GM18520 (cell line): ENCODE measurements around the gene MMP21.

Experiments used
- ATAC-seq: cut with Tn5 transposase; IDR thresholded peaks from one replicate; pipeline ENCODE4 v1.9.1; 2021; ENCODE audit not compliant: unreplicated experiment

Gene MMP21

DNA sequence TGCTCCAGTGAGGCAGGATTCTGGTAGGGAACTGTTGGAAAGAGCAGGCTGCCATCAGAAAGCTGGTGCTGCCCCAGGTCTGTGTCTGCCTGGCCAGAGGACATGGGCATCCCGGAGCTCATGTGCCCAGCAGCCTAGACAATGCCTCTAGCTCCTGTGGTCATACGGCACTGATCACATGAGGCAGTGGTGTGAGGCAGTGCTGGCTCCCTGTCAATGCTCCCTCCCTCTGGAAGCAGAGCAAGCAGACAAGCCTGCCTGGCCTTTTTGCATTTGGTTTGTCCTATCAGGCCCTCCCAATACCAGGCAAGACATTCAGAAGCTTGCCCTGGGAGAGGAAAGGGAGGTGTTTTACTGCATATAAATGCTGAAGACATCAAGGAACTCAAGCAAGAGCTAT is 19.5 kb upstream of the MMP21 start:
- ATAC-seq: no peak

DNA sequence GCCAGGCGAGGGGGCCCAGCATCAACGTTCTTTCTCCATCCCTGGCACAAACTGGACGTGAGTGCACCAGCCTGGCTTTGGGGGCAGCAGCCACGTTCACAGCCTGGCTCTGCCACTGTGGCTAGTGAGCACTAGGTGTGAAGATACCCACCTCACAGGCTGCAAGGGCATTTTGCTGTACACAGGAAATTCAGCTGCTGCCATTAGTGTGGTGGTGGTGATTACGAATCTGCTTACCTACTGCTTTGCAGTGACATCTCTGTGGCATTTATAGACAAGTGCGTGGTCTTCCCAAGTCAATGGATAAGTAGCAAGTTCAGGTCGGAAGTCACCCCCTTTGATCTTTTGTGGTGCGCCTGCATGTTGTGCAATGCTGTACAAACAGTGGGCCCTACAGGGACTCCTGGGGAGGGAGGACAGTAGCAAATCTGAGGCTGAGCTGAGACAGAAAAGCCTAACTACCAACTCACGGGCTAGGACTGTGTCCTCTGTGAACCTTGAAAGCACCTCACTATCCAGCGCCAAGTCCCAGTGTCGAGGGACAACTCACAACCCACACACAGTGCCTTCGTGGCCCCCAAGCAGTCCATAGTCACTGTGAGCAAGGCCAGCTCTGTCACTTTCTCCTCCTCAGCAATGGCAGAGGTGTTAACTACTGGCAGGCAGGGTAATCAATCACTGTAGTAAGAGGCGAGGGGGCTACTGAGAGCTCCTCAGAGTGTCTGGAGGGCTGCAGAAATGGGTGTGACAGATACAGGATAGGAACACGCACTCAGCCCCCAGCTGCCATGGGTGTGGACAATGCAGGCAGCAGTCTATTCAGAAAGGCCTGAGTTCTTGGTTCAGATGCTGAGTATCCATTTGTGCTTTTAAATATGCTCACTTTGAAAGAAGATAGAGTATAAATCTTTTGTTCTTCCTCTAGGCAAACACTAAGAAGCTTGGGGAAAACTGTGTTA is 17.0 kb upstream of the MMP21 start:
- ATAC-seq: no peak

DNA sequence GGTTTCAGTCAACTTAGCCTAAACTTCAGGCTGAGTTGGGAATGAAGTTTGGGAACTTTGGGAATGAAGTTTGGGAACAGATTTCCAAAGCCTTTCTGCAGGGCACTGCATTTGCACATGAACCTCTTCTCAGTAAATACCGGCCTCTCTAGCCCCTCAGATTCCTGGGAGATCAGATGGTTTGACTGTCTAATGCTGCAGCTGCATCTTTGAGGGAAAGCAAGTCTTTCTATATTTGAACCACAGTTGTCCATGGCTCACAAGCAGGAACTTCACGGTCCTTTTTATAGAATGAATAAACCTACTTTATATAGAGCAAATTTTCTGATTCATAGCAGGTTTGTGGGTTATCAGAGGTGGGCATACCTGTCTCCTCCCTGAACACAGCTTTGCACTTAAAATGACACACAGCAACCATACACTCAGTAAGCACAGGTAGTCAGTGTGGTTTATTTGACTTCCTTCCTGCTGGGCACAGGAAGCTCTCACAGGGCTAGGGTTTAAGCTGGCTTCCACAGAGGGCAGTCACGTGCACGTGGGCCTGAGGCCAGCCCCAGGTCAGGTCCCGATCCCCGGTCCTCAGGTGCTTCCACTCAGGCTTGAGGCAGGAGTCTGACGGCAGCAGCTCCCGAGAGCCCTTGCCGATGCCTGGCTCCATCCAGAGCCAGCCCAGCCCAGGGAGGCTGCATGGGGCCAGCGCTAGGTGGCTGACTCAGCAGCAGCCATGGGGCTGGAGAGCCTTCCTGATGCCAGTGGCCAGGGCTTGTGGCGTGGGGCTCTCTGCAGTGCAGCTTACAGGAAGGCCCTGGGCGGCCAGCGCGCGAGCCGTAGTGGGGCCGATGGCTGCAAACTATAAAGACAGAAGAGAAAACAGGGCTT is 12.8 kb upstream of the MMP21 start:
- ATAC-seq: no peak

DNA sequence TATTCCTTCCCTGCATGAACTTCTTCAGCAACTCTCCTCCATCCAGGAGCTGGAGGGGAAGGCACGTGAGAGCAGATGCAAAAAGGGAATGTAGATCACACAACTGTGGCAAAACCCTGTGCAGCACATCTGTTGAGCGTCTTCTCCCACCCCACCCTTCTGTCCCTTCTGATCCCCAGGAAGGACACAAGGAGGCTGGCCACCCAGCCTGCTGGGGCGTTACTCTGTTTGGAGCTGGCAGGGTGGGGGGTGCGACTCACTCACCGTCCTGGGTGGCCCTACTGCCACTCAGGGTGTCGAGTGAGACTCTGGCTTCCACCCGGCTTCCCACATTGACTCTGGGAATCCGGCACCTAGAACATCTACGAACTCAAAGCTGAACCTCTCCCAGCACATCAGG is 10.2 kb upstream of the MMP21 start:
- no peak for ATAC-seq

DNA sequence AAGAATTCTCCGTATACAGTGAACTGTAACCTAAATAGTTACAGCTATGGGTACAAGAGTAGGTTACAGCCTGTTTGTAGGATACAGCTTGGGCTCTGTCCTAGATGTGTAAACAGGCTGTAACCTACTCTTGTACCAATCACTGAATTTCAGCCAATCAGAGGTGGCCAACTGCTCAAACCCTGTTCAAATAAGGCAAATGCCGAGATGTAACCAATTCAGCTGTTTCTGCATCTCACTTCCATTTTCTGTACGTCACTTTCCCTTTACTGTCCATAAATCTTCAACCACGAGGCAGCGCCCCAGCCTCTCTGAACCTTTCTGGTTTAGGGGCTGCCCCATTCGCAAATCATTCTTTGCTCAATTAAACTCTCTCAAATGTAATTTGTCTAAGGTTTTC is 8.3 kb upstream of the MMP21 start:
- peak; percentile 47 for ATAC-seq

DNA sequence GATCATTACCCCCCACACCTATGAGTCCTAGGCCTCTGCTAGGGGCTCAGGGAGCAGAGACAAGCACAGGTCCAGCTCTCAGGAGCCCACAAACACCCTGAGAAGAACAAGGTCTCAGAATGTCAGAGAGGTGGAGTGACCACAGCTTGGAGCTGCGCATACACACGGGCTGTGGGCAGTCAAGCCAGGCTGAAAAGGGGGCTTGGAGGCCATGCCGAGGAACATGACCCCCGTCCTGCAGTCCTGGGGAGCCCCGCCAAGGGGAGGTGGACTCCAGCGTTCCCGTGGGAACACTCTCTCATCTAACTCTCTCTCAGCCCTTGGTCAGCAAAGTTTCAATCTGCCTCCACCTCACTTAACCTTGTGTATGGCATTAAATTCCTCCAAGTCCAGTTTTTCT is 7.8 kb upstream of the MMP21 start:
- ATAC-seq: no peak

DNA sequence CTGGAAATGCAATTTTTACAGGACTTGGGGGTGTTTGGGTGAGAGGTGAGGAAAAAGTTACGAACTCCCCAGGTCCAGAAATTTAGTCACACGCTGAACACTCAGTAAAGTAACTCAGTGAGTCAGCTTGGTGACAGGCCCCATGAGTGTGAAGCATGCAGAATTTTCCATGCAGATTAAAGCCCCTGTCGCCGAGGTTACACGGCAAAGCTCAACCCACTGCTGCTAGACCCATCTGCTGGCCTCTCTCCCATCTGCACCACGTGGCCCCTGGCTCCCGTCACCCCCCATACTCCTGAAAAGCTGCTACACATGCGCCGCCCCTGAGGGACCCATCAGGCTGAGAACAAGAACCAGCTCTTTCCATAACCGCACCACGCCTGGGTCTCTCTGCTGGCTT is 7.0 kb upstream of the MMP21 start:
- ATAC-seq: no peak

DNA sequence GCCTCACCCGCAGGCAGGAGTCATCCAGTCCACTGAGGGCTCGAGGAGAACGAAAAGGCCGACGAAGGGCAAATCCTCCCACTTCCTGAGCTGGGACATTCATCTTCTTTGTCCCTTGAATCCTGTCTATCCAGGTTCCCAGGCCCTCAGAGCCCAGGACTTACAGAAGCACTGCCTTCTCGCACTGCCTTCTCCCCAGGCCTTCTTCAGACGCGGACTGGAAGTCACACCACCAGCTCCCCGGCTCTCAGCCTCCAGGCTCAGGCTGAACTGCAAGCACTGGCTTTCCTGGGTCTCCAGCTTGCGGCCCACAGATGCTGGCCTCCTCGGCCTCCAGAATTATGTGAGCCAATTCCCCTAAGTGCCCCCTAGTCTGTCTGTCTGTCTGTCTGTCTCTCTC is 6.4 kb upstream of the MMP21 start:
- no peak for ATAC-seq

DNA sequence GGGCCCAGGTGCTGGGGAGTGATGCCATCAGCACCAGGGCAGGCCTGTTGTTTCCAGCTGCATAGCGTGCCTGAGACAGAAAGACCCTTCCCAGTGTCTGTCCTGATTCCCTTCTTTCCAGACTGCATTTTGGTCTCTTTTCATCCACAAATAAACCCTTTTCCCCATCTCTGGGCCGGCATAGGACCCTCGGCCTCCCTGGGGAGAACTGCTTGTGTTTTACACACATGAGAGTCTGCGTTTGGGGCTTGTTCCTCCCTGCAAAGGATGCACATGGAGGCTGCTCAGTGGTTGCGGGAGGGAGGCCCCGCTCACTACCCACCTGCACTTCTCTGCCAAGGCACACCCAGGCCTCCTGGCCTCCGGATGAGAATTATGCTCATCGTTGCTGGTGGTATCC is 5.8 kb upstream of the MMP21 start:
- ATAC-seq: no peak

DNA sequence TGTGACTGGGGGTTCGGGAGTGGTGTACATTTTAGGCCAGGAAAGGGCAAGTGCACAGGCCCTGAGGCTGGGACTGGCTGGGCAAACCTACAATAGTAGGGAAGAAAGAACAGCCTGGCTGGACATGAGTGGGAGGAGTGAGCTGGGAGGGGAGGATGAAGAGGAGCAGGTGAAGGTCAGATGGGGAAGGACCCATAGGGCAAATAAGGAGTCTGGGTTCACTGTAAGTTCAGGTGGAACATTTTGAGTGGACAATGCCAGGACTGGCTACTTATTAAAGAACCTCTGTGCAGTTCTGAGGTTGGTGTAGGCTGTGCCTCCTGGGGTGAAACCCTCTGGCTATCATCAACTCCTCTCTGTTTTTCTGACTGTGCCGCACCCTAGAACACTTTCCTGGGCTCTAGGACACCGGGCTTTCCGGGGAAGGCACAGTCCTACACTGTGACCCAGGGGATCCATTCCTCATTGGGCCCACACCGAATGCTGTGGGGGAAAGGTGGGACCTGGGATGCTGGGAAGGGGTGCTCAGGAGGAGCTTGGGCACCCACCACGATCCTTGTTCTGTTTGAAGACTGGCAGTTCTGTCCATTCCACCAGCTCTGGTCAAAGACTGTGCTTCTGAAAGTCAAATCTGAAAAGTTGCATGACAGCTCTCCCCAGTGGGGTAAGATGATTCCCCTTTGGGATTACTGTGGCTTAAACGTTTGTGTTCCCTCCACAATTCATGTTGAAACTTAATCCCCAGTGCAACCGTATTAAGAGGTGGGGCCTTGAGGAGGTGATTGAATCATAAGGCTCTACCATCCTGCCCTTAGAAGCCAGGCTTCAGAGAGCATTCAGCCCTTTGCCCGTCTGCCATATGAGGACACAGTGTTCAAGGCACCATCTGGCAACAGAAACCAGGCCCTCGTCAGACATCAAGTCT is 4.0 kb upstream of the MMP21 start:
- ATAC-seq: no peak

DNA sequence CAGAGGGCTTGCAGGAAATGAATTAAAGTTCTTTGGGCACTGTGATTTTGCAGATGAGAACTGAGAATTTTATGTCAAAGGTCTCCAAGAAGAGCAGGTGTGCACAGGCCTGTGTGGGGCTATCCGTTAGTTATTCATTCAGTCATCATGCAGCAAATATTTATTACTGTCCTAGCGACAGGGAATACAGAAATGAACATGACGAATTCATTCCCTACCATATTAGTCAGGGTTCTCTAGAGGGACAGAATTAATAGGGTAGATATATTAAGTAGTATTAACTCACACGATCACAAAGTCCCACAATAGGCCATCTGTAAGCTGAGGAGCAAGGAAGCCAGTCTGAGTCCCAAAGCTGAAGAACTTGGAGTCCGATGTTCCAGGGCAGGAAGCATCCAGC is 2.9 kb upstream of the MMP21 start:
- ATAC-seq: no peak

DNA sequence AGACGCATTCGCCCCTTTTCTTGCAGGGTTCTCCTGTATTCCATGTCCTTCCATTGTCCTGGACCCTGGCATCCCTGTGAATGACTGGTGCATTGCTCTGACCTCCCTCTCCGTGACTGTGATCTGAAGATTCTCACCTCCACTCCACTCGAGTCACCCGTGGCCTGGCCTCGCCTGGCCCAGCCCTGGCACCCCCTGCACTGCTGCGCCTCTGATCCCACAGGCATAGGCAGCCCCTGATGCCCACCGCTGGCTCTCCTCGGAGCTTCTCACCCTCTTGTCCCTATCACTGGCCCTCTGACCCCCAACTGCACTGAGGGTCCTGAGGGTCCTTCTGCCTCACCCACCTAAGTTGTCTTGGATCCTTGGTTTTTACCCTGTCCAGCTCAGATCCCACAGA is 2.2 kb upstream of the MMP21 start:
- ATAC-seq: no peak

DNA sequence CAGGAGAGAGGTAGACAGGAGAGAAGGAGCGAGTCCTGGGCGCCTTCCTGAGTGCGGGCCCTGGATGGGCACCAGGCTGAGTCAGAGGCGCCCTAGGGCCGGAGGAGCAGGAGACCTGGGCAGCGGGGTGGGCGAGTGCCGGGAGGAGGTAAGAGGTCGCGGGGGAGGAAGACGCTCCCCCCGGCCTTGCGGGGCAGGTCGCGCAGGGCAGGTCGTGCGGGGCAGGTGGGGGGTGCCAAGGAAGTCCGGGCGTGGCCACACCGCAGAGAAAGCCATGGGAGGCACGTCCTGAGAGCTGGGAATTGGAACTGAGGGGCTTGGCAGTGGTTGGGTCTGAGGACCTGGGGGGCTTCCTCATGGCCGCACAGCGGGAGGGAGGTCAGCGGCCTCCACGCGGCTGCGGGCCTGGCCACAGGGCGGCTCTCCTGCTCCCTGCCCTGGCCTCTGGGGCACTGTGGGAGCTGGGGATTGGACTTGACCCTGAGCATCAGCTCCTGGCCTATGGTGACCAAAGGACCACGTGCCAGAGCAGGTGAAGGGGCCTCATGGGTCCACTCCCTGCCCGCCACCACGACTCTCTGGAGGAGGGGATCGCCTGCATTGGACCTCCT is 935 bp downstream of the MMP21 start:
- ATAC-seq: no peak

DNA sequence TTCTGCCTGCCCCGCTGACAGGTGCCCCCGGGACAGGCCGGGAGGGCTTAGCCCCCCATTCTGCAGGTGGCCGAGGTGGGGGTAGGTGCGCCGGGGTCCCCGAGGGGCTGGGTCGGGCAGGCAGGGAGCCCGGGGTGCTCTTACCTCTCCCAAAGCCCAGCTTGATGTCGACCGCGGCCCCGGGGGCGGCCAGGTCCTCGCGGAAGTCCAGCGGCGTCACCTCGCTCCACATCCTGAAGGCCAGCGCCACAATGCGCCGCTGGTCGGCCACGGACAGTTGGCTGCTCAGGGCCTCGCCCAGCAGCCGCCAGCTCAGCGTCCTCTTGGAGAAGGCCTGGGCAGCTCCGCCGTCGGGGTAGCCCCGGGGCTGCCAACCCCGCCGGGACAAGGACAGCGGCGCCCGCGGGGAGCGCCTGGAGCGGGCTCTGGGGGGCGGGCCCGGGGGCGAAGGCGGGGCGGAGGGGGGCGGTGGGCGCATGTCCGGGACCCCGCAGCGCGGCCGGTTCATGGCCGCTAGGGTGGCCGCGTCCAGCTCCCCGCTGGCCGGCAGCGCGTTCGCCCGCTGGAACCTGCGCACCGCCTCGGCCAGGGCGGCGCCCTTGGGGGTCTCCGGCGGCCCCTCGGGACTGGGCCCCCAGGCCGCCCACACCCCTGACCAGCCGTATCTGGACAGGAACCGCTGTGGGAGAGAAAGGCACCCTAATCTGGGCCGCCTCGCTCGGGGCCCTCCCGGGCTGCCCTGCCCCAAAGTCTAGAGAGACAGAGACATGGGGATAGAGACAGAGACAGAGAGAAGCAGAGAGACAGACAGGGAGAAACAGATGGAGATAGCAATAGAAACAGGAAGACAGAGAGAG is 1.7 kb downstream of the MMP21 start:
- no peak for ATAC-seq

DNA sequence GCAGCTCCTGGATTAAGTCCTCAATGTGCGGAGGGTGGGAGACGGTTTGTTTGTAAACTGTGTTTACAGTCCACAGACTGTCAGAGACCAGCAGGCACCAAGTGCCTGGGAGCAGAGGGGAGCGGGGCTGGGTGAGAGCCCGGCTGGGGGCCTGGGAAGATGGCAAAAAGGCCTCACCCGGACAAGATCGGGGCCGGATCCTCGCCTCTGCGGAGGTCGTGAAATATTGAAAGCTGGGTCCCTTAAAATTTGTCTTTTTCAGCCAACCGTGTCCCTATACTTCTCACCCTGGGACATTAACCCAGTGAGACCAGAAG is 2.8 kb downstream of the MMP21 start:
- ATAC-seq: no peak

DNA sequence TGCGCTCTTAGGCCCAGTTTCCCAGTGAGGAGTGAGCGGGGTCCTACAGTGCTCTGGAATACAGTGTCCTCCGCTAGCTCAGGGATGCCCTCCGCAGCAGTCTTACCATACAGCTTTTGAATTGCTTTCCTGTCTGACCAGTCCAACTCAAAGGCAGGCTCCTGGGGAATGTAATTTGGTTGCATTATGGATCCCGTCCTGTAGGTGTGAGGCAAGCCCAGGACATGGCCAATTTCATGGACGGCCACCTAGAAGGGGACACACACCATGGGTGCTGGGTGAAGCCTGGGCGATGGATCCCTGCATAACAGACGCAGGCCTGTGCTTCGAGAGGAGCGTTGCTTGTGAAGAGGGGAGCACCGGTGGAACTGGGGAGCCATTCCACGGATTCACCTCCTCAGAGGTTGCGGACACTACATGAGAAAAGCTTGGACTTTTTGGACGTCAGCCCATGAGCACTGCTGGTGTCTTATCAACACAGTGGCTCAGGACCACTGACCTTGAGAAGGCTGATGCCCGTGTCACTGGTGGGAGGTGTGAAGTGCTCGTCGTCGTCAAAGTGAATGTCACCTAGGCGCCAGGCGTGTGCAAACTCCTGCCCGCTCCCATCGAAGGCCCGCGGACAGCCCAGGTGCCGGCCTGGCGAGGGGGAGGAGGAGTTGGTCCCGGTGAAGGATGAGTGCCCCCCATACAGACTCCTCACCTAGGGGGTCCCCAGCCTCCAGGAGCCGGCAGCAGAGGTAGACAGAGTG is 3.3 kb downstream of the MMP21 start:
- no peak for ATAC-seq

DNA sequence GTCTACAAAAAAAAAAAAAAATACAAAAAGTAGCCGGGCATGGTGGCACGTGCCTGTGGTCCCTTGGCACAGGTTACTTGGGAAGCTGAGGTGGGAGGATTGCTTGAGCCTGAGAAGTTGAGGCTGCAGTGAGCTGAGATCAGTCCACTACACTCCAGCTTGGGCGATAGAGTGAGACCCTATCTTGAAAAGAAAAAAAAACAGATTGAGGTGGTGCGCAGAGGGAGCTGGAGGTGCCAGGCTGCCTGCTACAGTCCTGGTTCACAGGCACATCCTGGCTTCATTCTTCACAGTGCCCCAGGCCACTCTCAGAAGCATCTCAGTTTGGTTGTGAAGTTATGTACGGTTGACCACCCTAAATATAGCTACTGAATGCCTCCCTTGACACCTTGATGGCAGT is 4.8 kb downstream of the MMP21 start:
- no peak for ATAC-seq

DNA sequence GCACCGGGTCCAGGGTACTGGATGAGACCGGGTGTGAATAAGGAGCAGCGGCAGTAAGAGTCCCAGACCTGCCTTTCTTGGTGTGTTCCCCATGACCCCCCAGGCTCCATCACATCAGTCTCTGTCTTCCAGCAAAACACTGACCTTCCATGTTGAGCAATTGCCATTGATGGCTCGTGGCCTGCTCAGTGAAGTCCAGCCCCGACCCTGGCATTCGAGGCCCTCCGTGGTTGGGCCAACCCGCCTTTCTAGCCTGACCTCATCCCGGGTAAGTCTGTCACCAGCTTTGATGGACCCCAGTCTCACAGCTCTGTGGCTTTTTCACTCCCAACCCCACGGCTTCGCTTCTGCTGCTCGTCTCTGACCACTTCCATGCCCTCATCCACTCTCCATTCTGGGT is 6.4 kb downstream of the MMP21 start:
- no peak for ATAC-seq

DNA sequence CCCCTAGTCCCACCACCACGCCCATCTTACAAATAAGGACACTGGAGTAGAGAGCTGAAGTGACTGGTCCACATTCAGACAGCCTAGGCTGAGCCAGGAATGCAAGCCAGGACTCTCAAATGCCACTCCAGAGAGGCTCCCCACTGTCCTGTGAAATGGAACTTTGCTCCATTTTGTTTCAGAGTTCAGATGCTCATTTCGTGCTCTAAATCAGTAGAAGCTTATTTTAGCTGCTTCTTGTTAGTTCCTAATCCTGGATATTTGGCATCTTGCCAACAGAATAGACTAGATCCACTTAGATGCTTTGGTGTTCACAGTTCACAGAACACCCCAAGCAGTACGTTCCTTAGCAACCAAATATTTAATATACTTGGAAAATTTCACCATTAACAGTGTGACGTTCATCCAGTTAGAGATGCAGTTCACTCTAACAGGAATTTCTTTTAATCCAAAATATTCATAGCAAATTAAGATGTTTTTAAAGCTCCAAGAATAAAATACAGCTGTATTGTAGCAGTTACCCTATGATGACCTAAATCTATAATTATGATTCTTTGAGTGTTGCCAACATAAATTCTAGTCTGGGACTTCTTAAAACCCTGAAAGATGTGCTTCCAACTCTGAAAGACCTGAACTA is 7.3 kb downstream of the MMP21 start:
- no peak for ATAC-seq
